ENCODE data around the gene TPRG1.

- TF ChIP-seq CTCF (IDR thresholded peaks at IDR 0.05) (no peak), POLR2AphosphoS5 (IDR thresholded peaks at IDR 0.05) (peak in 1 of 4 donors; percentile 35), POLR2A (IDR thresholded peaks at IDR 0.05) (no peak)
Observed at GRCh38 chr3:189122110-189122509, 49.7 kb upstream of the TPRG1 start.
